Activated CD4-positive, alpha-beta T cell treated with anti-CD3 and anti-CD28 coated beads for 36 hours (primary cell): ENCODE measurements around the gene HDAC1. TPM values are rescaled to one million over a fixed set of nuclear protein-coding genes. Genes with fewer than 3 reads are reported as not detected.
A peak's percentile ranks its signal among the peaks of the same experiment; 100 is the strongest.
"Not testable (repeated sequence)": the region's sequence is repeated elsewhere in the genome, so short reads cannot be mapped to it uniquely, and the experiment has no call there.

ENCODE experiments used
- ATAC-seq: fragments of 200-7000 bp; cut with Tn5 transposase; one replicate; pipeline ENCODE4 v1.10.0; 2021; ENCODE audit warnings: mild to moderate bottlenecking, moderate library complexity
- CTCF ChIA-PET: fragments of 350-600 bp; sonication (Branson Sonifier 250); formaldehyde crosslinking; loops from one replicate; lab custom pipeline; 2021; ENCODE audit warnings: antibody characterized with exemption; lab: Charles Lee
- POLR2A ChIA-PET: fragments of 350-600 bp; sonication (Branson Sonifier 250); formaldehyde crosslinking; loops from one replicate; lab custom pipeline; 2021; ENCODE audit warnings: antibody characterized with exemption, inconsistent platforms; lab: Charles Lee
- DNase-seq: peaks from one replicate; pipeline ENCODE4 v3.0.0-alpha.2; 2020
- H3K27ac Mint-ChIP-seq: one replicate; pipeline ENCODE4 v1.8.0; 2021; ENCODE audit warnings: mixed read lengths
- H3K27me3 Mint-ChIP-seq: one replicate; pipeline ENCODE4 v1.8.0; 2021; ENCODE audit warnings: mixed read lengths
- H3K36me3 Mint-ChIP-seq: one replicate; pipeline ENCODE4 v1.8.0; 2021; ENCODE audit warnings: low read depth, mixed read lengths
- H3K4me1 Mint-ChIP-seq: one replicate; pipeline ENCODE4 v1.8.0; 2021; ENCODE audit warnings: mixed read lengths
- H3K4me3 Mint-ChIP-seq: one replicate; pipeline ENCODE4 v1.8.0; 2021; ENCODE audit warnings: mild to moderate bottlenecking, moderate library complexity, mixed read lengths
- H3K9me3 Mint-ChIP-seq: one replicate; pipeline ENCODE4 v1.8.0; 2021; ENCODE audit warnings: low read depth, mixed read lengths
- intact Hi-C, 2 experiments: fragments of 100-400 bp; cut with DNase I in 1 of 2; cut with micrococcal nuclease in 1 of 2; formaldehyde crosslinking; loops; one replicate each; pipeline versions ENCODE4 v1.14.2 to v1.15.1; 2022 to 2024; cut with DNase I, micrococcal nuclease
- total RNA-seq, 2 experiments: library from RNA; stranded (reverse); gene quantifications; one replicate each; pipeline ENCODE4 v1.2.3, GENCODE V29; 2021

HDAC1 gene
- total RNA-seq, 2 experiments from 2014 or later: 132 to 146 TPM

DNA sequence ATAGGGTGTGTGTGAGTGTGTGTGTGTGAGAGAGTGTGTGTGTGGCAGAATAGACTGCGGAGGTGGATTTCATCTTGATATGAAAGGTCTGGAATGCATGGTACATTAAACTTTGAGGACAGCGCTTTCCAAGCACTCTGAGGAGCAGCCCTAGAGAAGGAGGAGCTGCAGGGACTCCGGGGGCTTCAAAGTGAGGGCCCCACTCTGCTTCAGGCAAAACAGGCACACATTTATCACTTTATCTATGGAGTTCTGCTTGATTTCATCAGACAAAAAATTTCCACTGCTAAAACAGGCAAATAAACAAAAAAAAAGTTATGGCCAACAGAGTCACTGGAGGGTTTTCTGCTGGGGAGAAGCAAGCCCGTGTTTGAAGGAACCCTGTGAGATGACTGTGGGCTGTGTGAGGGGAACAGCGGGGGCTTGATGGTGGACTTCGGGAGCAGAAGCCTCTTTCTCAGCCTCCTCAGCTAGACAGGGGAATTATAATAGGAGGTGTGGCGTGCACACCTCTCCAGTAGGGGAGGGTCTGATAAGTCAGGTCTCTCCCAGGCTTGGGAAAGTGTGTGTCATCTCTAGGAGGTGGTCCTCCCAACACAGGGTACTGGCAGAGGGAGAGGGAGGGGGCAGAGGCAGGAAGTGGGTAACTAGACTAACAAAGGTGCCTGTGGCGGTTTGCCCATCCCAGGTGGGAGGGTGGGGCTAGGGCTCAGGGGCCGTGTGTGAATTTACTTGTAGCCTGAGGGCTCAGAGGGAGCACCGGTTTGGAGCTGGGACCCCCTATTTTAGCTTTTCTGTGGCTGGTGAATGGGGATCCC lies 18.3 kb upstream of the HDAC1 start:
- Mint-ChIP-seq H3K9me3 (no peaks in the 10 kb centered on the region), H3K36me3 (peaks cover 58% of the 10 kb centered on the region), H3K27me3 (no peaks in the 10 kb centered on the region), H3K27ac (peak overlapping the region; percentile 94), H3K4me1 (peaks cover 58% of the 10 kb centered on the region), H3K4me3 (peak overlapping the region; percentile 62)
- ATAC-seq: peak; percentile 93
- intact Hi-C loops: loop anchor here (1.0 to 5.0 kb wide), 7 partner anchors 17 to 1526 kb away; partner anchors contain the start of genes EIF3I (in 2 of the 2) and TMEM234 (in 2 of the 2)
- POLR2A ChIA-PET: interaction anchor here (0.6 to 1.6 kb wide), 4 partner anchors 25 to 121 kb away, joined by 3 to 6 read pairs (median 4); partner anchors contain the start of gene BSDC1
- CTCF ChIA-PET: interaction anchor here (0.9 to 1.5 kb wide), 4 partner anchors 15 to 24 kb away, joined by 3 to 8 read pairs (median 4); partner anchors contain the start of gene HDAC1
- DNase-seq: peak; percentile 91

DNA sequence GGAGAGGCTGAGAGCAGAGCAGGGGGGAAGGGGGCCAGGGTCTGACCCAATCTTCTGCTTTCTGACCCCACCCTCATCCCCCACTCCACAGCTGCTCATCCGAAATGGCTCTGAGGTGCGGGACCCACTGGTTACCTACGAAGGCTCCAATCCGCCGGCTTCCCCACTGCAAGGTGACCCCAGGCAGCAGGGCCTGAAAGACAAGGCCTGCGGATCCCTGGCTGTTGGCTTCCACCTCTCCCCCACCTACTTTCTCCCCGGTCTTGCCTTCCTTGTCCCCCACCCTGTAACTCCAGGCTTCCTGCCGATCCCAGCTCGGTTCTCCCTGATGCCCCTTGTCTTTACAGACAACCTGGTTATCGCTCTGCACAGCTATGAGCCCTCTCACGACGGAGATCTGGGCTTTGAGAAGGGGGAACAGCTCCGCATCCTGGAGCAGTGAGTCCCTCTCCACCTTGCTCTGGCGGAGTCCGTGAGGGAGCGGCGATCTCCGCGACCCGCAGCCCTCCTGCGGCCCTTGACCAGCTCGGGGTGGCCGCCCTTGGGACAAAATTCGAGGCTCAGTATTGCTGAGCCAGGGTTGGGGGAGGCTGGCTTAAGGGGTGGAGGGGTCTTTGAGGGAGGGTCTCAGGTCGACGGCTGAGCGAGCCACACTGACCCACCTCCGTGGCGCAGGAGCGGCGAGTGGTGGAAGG lies 17.1 kb upstream of the HDAC1 start:
- Mint-ChIP-seq H3K27me3 (no peaks in the 10 kb centered on the region), H3K36me3 (peaks cover 68% of the 10 kb centered on the region), H3K9me3 (no peaks in the 10 kb centered on the region), H3K27ac (peak overlapping the region; percentile 94), H3K4me3 (peak overlapping the region; percentile 62), H3K4me1 (peaks cover 52% of the 10 kb centered on the region)
- no peak for ATAC-seq
- ChIA-PET POLR2A (interaction anchor here (1.3 to 1.6 kb wide), 2 partner anchors 26 to 34 kb away, joined by 4 to 6 read pairs; no protein-coding TSS in a partner anchor), CTCF (interaction anchor here (0.5 to 1.7 kb wide), 6 partner anchors 14 to 127 kb away, joined by 3 to 8 read pairs (median 4); partner anchors contain the start of gene HDAC1)
- DNase-seq: peak; percentile 27
- intact Hi-C loops: loop anchor here (1.0 to 5.0 kb wide), 3 partner anchors 17 to 1527 kb away; partner anchors contain the start of genes EIF3I (in 1 of the 2) and TMEM234 (in 1 of the 2)

DNA sequence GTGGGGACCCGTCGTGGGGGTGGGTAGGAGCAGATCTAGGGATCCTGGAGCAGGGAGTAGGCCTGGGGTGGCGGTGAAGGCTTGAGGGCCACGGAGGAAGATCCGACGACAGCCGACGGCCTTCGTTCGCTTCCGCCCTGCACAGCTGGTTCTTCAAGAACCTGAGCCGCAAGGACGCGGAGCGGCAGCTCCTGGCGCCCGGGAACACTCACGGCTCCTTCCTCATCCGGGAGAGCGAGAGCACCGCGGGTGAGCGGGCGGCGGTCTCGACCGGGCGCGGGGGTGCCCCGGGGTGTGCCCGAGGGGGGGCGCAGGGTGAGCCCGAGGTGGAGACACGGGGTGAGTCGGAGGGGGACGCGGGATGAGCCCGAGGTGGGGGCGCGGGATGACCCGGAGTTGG lies 16.5 kb upstream of the HDAC1 start:
- peak overlapping the region; percentile 62 for H3K4me3 Mint-ChIP-seq

DNA sequence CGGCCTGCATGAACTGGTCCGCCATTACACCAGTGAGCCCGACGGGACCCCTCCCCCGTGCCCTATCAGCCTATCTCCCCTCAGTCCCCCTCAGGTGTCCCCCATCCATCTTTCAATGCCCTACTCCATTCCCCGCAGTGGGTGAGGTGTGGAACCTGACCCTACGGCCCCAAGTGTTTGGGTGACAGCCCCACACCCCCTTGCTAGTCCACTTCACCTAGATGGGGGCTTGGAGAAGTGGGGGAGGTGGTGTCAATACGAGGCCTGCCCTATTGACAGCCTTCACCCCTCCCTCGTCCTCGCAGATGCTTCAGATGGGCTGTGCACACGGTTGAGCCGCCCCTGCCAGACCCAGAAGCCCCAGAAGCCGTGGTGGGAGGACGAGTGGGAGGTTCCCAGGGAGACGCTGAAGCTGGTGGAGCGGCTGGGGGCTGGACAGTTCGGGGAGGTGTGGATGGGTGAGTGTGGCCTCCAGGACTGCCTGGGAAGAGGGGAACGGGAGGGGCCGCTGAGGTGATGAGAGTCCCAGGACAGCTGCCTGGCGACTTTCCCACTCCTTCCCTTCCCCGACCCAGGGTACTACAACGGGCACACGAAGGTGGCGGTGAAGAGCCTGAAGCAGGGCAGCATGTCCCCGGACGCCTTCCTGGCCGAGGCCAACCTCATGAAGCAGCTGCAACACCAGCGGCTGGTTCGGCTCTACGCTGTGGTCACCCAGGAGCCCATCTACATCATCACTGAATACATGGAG lies 15.7 kb upstream of the HDAC1 start:
- H3K4me1 Mint-ChIP-seq: peaks cover 46% of the 10 kb centered on the region
- no peaks in the 10 kb centered on the region for H3K9me3 Mint-ChIP-seq
- intact Hi-C loops: no loop called here
- no peak for ATAC-seq
- no peaks in the 10 kb centered on the region for H3K27me3 Mint-ChIP-seq
- ChIA-PET CTCF (interaction anchor here (1.7 kb wide), 1 partner anchor 36 kb away, joined by 6 read pairs; no protein-coding TSS in a partner anchor), POLR2A (no interaction called here)
- peaks cover 69% of the 10 kb centered on the region for H3K36me3 Mint-ChIP-seq
- no peak for DNase-seq
- H3K27ac Mint-ChIP-seq: no peak overlapping the region
- no peak overlapping the region for H3K4me3 Mint-ChIP-seq

More for the DNA sequence above, 16.5 kb upstream of the HDAC1 start:
- peaks cover 69% of the 10 kb centered on the region for H3K36me3 Mint-ChIP-seq
- H3K4me1 Mint-ChIP-seq: peaks cover 49% of the 10 kb centered on the region
- ATAC-seq: no peak
- intact Hi-C loops: no loop called here
- no peaks in the 10 kb centered on the region for H3K9me3 Mint-ChIP-seq
- H3K27ac Mint-ChIP-seq: no peak overlapping the region
- H3K27me3 Mint-ChIP-seq: no peaks in the 10 kb centered on the region
- POLR2A ChIA-PET: no interaction called here
- DNase-seq: no peak
- CTCF ChIA-PET: interaction anchor here (0.5 to 1.7 kb wide), 3 partner anchors 13 to 126 kb away, joined by 4 to 6 read pairs (median 5); no protein-coding TSS in a partner anchor

DNA sequence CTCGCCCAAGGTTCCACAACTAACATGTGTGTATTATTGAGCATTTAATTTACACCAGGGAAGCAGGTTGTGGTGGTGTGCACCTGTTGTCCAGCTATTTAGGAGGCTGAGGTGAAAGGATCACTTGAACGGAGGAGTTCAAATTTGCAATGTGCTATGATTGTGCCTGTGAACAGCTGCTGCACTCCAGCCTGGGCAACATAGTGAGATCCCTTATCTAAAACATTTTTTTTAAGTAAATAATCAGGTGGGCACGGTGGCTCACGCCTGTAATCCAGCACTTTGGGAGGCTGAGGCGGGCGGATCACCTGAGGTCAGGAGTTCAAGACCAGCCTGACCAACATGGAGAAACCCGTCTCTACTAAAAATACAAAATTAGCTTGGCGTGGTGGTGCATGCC lies 7.1 kb upstream of the HDAC1 start:
- POLR2A ChIA-PET, CTCF ChIA-PET, H3K27ac Mint-ChIP-seq, H3K27me3 Mint-ChIP-seq, H3K9me3 Mint-ChIP-seq, DNase-seq, ATAC-seq, H3K4me1 Mint-ChIP-seq, H3K4me3 Mint-ChIP-seq, intact Hi-C loops: not testable (repeated sequence)
- peaks cover 40% of the 10 kb centered on the region for H3K36me3 Mint-ChIP-seq

DNA sequence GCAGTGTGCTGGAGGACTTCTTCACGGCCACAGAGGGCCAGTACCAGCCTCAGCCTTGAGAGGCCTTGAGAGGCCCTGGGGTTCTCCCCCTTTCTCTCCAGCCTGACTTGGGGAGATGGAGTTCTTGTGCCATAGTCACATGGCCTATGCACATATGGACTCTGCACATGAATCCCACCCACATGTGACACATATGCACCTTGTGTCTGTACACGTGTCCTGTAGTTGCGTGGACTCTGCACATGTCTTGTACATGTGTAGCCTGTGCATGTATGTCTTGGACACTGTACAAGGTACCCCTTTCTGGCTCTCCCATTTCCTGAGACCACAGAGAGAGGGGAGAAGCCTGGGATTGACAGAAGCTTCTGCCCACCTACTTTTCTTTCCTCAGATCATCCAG lies 6.2 kb upstream of the HDAC1 start:
- ChIA-PET CTCF (no interaction called here), POLR2A (no interaction called here)
- Mint-ChIP-seq H3K4me1 (peaks cover 9% of the 10 kb centered on the region), H3K4me3 (no peak overlapping the region), H3K27me3 (no peaks in the 10 kb centered on the region), H3K36me3 (peaks cover 34% of the 10 kb centered on the region), H3K9me3 (no peaks in the 10 kb centered on the region), H3K27ac (no peak overlapping the region)
- ATAC-seq (no peak), DNase-seq (no peak)
- intact Hi-C loops: no loop called here

DNA sequence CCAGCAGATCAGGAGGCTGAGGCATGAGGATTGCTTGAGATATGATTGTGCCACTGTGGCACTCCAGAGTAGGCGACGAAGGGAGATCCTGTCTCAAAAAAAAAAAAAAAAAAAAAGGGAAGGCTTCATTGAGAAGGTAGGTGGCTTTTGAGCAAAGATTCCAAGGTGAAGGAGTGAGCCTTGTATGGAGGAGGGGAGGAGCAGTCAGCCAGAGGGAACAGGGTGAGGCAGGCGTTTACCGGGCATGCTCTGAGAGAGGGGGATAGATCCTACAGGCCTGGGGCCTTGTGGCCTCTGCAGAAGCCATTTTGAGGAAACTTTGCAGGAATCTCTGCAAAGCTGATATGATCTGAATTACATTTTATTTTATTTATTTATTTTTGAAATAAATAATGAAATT lies 5.1 kb upstream of the HDAC1 start:
- Mint-ChIP-seq H3K36me3 (peaks cover 31% of the 10 kb centered on the region), H3K27me3 (no peaks in the 10 kb centered on the region), H3K27ac (no peak overlapping the region), H3K4me1 (peaks cover 14% of the 10 kb centered on the region), H3K9me3 (no peaks in the 10 kb centered on the region), H3K4me3 (no peak overlapping the region)
- ATAC-seq (no peak), DNase-seq (no peak)
- POLR2A ChIA-PET: interaction anchor here (0.7 kb wide), 1 partner anchor 16 kb away, joined by 5 read pairs; no protein-coding TSS in a partner anchor
- intact Hi-C loops: no loop called here
- CTCF ChIA-PET: interaction anchor here (1.0 kb wide), 1 partner anchor 71 kb away, joined by 3 read pairs; no protein-coding TSS in a partner anchor

DNA sequence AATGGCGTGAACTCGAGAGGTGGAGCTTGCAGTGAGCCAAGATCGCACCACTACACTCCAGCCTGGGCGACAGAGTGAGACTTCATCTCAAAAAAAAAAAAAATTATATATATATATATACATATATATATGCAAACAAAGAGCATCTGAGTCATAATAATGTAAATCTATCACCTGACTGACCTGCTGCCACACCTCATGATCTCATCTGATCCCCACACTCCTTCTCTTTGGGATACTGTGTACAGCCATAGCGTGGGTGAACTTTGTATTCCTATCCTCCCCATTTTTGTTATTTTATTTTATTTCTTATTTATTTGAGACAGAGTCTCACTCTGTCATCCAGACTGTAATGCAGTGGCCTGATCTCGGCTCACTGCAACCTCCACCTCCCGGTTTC lies 2.6 kb upstream of the HDAC1 start:
- POLR2A ChIA-PET: interaction anchor here (0.6 kb wide), 1 partner anchor 57 kb away, joined by 3 read pairs; no protein-coding TSS in a partner anchor
- peaks cover 21% of the 10 kb centered on the region for H3K4me1 Mint-ChIP-seq
- CTCF ChIA-PET: interaction anchor here (1.0 to 1.7 kb wide), 3 partner anchors 15 to 39 kb away, joined by 3 to 4 read pairs (median 3); no protein-coding TSS in a partner anchor
- no peak for ATAC-seq
- H3K4me3 Mint-ChIP-seq: no peak overlapping the region
- intact Hi-C loops: no loop called here
- no peak for DNase-seq
- H3K27ac Mint-ChIP-seq: no peak overlapping the region
- H3K36me3 Mint-ChIP-seq: peaks cover 36% of the 10 kb centered on the region
- H3K9me3 Mint-ChIP-seq: no peaks in the 10 kb centered on the region
- H3K27me3 Mint-ChIP-seq: no peaks in the 10 kb centered on the region

DNA sequence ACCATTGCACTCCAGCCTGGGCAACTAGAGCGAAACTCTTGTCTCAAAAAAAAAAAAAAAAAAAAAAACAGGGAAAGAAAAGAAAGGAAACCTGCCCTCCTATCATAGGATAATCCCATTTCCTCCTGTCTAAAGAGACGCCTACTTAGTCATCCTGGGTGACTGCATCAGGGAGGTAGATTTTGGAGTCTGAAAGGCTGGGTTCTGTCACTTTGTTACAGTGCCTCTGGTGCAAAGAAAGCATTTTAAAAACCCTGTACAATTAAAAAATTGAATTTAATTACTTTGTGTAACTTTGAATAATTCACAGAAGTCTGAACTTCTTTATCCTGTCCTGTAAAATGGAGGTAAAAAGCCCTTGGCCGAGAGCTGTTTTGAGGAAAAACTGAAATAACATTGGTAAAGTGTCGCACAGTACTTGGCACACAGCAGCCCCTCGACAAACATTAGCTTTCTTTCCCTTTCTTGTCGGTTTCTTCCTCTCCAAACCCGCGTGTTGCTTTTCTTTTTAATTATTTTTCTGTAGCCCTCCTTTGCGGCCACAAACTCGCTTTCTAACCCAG lies 657 bp upstream of the HDAC1 start:
- no peak for DNase-seq
- Mint-ChIP-seq H3K4me3 (peak overlapping the region; percentile 100), H3K4me1 (peaks cover 37% of the 10 kb centered on the region), H3K36me3 (peaks cover 25% of the 10 kb centered on the region), H3K27ac (peak overlapping the region; percentile 99), H3K27me3 (no peaks in the 10 kb centered on the region), H3K9me3 (no peaks in the 10 kb centered on the region)
- ChIA-PET CTCF (interaction anchor here (0.8 to 1.9 kb wide), 6 partner anchors 8 to 75 kb away, joined by 3 to 8 read pairs (median 4); no protein-coding TSS in a partner anchor), POLR2A (interaction anchor here (0.6 to 1.3 kb wide), 10 partner anchors 11 to 1250 kb away, joined by 3 to 14 read pairs (median 4); partner anchors contain the start of genes BSDC1, LCK, MARCKSL1 and TXLNA)
- ATAC-seq: no peak
- intact Hi-C loops: loop anchor here (1.0 to 5.0 kb wide), 8 partner anchors 17 to 526 kb away; partner anchors contain the start of genes EIF3I (in 2 of the 2), TMEM234 (in 2 of the 2), KPNA6 (in 1 of the 2) and LCK (in 1 of the 2)

DNA sequence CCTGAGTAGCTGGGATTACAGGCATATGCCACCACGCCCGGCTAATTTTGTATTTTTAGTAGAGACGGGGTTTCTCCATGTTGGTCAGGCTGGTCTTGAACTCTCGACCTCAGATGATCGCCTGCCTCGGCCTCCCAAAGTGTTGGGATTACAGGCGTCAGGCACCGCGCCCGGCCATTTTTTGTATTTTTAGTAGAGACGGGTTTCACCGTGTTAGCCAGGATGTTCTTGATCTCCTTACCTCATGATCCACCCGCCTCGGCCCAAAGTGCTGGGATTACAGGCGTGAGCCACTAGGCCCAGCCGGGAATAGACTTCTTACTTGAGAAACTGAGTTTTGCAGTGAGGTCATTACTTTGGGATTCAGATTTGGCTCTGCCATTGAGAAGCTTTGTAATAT lies 6.3 kb downstream of the HDAC1 start:
- intact Hi-C loops, DNase-seq, ATAC-seq, H3K4me3 Mint-ChIP-seq, POLR2A ChIA-PET, H3K27me3 Mint-ChIP-seq, H3K9me3 Mint-ChIP-seq, H3K27ac Mint-ChIP-seq: not testable (repeated sequence)
- CTCF ChIA-PET: interaction anchor here (1.4 kb wide), 1 partner anchor 10 kb away, joined by 3 read pairs; no protein-coding TSS in a partner anchor
- peaks cover 36% of the 10 kb centered on the region for H3K36me3 Mint-ChIP-seq
- peaks cover 57% of the 10 kb centered on the region for H3K4me1 Mint-ChIP-seq
